NCI-H1048 (cell line): ENCODE results near the gene PLTP.
"Not testable (repeated sequence)": the region's sequence is repeated elsewhere in the genome, so short reads cannot be mapped to it uniquely, and the experiment has no call there.

Source experiments
- DNase-seq: peaks from one replicate; lab custom pipeline; 2025; lab: John Stamatoyannopoulos, UW

PLTP gene

DNA sequence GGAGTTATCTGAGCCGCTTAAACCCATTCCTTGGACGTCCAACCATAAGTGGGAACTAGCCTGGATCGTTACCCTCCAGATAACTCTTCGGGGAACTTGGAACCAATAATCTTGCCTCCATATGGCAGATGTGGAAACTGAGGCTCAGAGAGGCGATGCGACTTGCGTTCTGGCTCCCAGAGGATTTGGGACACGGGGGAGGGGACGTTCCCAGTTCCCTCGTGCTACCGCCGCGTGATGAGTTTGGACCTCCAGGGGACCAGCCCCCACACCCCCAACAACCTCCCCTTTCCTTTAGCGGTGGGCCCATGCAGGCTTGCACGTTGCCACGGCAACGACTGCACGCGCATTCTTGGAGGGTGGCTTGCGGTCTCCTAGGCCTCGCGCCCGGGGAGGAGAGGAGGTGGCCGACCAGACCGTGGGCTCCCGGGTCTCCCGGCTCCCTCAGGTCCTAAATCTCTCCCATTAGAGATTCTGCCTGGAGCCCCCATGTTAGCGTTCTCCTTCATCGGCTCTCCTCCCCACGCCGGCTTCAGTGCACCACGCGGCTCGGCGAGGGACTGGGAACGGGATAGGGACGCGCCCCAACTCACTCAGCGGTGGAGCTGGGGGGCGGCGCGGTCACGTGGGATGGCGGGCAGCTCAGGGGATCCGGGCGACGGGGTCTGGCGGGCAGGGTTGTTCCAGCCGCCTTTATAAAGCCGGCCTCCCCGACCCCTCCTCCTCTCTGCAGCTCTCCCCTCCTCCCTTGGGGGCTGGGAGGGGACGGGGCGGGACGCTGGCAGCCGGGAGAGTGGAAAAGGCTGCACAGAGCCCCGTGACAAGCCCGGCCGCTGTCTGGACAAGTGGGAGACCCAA, at the start of gene PLTP:
Gene PLTP, minus strand, starts transcription at position 670 of the 858 bp plus-strand sequence. CDS start 703 bp downstream, outside the sequence.
- DNase-seq, result no peak

GRCh38 chr20:45959956-45960630, 48.1 kb upstream of the PLTP start:
- DNase-seq, result no peak

DNA sequence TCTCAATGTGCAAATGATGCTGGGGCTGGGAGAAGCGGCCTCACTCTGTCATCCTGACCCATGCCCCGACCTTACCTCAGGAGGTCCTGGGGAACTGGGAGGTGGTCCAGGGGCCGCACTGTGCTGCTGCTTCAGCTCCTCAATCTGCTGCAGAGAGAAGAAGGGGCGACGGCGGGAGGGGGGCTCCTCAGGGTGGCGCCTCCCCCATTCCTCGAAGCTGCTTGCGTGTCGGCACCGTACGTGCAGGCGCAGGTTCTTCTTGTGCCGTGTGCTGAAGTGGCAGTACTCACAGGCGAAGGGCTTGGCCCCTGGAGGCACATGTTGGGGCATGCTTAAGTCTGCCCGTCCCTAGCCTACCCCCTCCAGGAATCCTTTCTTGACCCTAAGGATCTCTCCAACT, 47.2 kb upstream of the PLTP start:
- DNase-seq, result no peak

- no peak for DNase-seq
These were observed 46.6 kb upstream of the PLTP start for GRCh38 chr20:45958593-45958992.

DNA sequence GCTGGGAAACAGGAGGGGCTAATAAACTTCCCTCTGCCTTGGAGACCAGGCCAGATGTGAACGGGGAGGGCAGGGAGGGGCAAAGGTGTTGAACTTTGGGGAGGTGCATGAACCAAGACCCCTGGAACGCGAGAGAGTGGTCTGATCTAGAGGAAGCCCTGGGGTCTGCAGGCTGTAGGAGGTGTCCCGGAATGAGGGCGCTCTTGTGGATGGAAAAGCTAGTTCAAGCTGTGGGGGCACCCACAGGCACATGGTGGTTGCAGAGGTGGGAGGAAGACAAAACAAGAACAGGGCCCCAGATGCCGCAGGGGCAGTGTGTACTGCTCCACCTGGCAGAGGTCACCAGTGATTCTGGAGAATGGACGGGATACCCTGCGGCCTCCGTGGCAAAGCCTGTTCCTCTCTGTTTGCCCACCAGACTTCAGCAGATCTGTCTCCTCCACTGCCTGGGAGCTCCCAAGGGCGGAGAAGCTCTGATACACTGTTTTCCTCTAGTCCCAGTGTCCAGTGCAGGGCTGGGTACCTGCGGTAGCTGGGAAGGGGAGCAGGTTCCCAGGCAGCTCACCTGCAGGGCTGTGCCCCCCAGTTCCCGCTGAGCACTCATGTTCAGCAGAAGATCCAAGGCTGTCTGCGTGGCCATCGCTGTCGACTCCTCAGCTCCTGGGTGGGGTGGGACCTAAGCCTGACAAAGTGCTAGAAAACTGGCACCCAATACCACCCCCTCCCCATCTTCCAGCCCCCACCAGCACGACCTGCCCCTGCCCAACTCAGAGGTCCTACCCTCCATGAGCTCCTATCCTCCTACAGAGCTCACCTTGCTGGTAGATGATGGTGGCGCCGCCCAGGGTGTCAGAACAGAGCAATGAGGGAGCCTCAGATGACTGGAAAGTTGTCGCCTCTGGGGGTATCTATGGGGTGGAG, 45.3 kb upstream of the PLTP start:
- DNase-seq, result no peak

GRCh38 chr20:45956326-45956725, 44.4 kb upstream of the PLTP start:
- DNase-seq, result not testable (repeated sequence)

DNA sequence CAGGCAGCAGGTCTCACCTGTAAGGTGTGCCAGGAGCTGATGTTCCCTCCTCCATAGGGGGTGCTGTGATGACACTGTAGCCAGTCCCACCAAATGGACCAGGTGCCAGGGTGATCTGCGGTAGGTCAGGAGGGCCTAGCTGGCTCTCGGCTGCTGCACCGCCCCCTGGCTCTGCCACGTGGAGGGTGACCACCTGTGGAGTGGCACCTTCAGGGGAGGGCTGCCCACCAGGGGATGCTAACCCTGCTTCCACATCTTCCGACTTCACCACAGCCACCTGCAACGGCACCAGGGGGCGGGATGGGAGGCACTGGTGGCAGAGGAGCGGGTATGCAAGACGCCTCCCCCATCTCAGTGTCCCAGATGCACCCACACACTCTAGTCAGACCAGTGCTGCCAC, 41.7 kb upstream of the PLTP start:
- DNase-seq, result no peak

DNA sequence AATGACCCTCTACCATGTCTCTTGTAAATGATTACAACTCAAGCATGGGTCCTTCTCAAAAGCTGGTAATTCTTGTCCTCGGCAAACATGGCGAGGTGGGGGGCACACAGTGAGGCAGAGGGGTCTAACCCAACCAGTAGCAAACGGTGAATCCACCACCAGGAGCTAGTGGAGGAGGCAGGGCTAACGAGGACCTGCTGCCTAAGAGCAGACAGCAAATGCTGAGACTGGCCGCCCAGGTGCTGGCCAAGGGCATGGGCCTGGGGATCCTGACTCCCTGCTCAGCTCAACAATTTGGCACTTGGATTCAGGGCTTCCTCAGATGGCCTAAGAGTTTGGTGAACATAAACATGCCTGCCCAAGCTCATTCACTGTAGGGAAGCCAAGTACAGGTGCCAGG, 40.9 kb upstream of the PLTP start:
- DNase-seq, result no peak

DNA sequence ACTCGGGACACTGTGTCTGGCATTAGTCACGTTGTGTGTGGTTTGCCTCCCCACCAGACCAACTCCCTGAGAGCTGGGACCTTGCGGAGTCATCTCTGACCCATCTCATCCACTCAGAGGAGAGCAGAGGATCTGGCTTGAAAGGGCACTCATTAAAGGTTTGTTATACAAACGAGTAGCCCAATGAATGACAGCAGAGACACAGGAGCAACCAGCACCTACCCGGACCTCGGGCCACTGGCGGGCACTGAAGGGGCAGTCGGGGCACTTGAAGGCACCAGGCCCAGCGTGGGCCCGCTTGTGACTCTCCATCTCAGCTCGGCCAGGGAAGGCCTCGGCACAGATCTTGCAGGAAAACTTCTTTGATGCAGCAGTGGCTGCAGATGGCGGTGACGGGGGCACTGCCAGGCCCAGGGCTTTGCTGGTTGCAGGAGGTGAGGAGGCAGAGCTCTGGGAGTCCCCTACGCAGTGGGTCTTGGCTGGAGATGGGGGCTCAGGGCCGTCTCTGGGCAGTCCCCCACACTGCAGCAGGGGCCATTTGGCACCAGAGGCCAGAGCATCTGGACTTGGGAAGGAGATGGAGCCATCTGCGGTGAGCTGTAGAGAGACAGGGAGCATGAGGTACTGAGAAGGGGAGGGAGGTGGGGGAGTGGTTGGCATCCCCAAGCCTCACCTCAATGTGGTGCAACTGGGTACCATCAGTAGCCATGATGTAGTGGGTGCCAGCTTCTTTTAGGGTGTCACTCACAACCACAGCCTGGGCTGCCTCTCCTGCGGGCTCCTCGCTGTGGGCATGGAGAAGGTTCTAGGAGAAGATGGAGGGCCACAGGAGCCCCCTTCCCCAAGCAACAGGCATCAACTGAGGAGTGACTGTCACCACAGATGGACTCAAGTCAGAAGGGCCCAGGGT, 40.2 kb upstream of the PLTP start:
- DNase-seq, result no peak

DNA sequence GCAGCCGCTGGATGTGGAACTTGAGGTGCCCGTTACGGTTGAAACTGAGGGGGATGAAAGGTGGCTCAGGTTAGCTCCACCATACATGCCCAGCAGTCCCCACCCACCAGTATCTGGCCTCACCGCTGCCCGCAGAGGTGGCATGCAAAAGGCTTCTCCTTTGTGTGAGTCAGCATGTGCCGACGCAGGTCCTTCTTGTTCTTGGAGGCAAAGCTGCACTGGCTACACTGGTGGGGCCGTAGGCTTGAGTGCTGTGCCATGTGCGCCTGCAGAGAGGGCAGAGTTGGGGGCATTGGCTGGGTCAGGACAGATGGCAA, 38.3 kb upstream of the PLTP start:
- DNase-seq, result no peak

DNA sequence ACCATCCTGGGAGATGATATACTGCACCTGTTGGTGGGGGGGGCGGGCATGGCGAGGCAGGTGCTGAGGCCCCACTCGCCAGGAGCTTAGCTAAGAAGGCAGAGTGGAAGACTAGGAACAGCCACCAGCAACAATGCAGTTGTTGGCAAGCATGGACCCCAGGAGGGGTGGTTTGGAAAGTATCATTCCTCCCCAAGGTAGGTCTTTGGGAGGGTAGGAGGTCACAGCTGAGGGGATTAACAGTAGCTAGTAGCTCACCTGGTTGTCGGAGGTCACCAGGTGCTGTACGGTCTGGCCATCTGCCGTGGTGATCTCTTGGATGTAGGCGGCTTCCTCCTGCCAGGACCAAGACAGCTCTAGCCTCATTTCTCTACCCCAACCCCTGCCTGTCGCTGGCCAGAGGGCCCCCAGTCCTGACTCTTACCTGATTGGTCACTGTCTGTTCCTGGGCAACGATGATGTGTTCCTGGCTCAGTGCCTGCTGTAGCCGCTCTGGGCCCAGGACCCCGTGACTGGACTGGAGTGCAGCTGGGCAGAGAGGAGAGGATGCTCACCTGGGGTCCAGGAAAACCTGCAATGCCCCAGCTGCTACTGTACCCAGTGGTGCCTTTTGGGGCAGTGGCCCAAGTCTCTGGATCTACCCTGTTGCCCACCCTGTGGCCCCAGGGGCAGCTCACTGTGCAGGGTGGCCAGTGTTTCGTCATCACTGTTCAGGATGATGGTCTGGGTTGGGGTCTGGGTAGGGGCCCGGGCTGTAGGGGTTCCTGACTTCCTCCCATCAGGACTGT, 37.8 kb upstream of the PLTP start:
- DNase-seq, result no peak

GRCh38 chr20:45948742-45949541, 37.0 kb upstream of the PLTP start:
- DNase-seq, result no peak

GRCh38 chr20:45948261-45948733, 36.3 kb upstream of the PLTP start:
- no peak for DNase-seq

DNA sequence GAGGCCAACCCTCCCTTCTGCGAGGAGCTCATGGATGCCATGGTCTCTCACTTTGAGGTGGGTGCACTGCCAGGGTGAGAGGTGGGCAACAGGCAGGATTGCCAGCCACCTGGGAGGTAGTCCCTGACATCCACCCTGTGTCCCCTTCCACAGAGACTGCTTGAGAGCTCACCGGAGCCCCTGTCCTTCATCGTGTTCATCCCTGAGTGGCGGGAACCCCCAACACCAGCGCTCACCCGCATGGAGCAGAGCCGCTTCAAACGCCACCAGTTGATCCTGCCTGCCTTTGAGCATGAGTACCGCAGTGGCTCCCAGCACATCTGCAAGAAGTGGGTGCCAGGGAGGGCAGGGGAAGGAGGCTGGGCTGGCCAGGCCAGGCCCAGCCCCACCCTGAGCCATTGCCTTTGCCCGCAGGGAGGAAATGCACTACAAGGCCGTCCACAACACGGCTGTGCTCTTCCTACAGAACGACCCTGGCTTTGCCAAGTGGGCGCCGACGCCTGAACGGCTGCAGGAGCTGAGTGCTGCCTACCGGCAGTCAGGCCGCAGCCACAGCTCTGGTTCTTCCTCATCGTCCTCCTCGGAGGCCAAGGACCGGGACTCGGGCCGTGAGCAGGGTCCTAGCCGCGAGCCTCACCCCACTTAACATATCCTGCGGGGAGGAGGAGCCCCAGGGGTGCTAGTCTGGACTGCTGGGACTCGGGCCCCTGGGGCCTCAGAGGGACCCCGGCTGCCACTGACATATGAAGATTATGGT, 35.3 kb upstream of the PLTP start:
- no peak for DNase-seq

GRCh38 chr20:45946149-45946970, 34.4 kb upstream of the PLTP start:
- no peak for DNase-seq

DNA sequence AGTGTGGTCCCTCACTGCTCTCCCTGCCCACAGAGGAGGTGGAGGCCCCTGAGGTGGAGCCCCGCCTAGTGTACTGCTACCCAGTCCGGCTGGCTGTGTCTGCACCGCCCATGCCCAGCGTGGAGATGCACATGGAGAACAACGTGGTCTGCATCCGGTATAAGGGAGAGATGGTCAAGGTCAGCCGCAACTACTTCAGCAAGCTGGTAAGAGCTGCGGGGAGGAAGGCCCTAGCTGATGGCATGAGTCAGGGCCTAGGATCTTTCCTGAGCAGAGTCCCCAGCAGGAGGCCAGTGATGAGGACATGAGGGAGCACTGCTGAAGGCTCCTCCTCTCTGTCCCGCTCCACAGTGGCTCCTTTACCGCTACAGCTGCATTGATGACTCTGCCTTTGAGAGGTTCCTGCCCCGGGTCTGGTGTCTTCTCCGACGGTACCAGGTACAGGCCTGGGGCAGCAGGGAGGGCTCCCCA, 33.8 kb upstream of the PLTP start:
- DNase-seq, result no peak

DNA sequence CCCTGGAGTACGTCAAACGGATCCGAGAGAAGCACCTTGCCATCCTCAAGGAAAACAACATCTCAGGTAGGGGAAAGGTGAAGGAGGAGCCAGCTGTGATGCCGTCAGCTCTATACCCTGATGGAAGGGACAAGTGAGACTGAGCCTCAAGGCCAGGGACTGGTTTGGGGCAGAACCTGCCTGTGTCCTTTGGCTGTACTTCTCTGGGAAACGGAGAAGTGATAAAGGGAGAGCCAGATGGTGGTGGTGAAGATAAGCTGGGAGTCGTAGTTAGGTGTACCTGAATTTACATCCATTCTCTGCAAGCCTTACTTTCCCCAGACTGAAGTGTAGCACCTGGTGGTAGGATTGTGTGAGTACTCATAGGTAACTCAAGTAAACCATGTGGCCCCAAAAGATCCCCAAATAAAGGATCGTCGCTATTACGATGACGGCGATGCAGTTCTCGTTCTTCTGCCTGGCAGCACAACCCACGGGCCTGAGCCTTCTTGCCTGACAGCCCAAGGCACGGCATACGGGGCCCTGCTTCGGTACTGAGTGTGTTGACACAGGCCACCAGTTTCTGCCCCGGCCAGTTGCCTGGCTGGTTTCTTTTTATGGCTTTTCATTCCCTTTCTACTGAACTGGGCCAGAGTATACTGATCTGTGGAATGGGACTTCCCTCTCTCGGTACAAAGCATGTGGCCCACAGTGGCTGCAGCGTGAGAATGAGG, 33.2 kb upstream of the PLTP start:
- no peak for DNase-seq
